ENCODE results near the gene SPOP.
"Not testable (repeated sequence)": the region's sequence is repeated elsewhere in the genome, so short reads cannot be mapped to it uniquely, and the experiment has no call there.

The SPOP gene

DNA sequence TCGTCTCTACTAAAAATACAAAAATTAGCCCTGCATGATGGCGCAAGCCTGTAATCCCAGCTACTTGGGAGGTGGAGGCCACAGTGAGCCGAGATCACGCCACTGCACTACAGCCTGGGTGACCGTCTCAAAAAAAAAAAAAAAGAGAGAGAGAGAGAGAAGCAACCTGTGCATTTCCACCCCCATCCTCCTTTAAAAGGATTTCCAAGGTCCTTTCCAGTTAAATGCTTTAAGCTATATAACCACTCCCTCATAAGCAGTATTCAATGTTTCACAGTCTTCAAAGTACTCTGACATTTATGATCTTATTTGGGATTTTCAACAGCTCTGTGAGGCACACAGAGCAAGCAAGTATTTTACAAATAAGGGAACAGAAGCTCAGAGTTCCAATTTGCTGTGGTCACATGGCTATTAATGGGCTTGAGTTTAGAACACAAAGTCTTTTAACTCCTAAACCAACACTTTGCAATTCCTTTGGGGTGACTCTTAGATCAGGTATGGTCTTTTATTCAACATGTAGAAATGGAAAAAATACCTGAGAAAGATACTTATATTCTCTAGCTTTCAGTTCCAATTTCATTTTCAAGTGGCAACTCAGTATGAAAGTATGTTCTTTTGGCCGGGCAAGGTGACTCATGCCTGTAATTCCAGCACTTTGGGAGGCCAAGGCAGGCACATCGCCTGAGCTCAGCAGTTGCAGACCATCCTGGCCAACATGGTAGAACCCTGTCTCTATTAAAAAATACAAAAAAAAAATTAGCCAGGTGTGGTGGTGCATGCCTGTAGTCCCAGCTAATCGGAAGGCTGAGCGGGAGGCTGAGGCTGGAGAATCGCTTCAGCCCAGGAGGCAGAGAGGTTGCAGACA is 31.3 kb downstream of the SPOP start:
- FAIRE-seq, result no peak

DNA sequence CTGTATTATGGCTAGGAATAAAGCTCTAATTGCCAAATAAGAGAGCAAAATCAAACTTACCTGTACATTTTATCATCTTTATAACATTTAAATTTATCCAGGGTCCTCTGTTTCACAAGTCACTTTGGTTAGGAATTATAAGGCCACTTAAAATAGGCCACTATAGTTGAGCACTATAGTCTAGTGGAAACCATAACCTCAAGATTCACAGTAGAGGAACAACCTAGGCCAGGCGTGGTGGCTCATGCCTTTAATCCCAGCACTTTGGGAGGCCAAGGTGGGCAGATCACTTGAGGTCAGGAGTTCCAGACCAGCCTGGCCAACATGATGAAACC is 31.9 kb downstream of the SPOP start:
- FAIRE-seq, result not testable (repeated sequence)

DNA sequence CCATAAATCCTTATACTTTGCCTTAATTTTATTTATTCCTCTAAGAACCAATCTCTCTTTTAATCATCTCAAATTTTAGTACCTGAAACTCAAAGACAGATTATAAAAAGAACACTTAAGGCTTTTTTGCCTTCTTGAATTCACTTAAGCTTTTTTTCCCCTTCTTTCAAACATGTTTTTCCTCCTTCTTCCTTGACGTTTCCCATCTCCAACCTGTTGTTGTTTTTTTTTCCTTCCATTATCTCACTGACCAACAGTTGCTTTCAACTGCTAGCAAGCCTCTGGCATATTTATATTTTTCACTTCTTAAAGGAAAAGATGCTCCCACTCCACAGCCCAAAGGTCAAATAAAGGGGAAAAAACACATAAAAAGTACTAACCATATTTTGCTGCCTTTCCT is 32.2 kb downstream of the SPOP start:
- no peak for FAIRE-seq

DNA sequence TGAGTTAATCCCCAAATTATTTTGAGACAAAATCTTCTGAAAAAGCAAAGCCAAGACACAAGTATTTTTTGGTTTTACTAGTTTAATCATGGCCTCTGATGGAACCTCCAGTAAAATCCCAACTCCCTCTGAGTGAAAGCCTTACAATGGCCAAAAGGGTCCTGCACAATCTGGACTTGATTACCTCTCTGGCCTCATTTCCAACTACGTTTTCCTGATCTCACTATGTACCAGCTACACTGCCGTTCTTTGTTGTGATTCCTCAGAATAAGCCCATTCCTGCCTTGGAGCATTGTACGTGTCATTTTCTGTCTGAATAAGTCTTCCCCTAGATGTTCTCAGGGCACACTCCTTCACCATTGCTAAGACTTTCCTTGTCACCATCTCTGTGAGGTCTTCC is 37.3 kb downstream of the SPOP start:
- FAIRE-seq, result no peak

DNA sequence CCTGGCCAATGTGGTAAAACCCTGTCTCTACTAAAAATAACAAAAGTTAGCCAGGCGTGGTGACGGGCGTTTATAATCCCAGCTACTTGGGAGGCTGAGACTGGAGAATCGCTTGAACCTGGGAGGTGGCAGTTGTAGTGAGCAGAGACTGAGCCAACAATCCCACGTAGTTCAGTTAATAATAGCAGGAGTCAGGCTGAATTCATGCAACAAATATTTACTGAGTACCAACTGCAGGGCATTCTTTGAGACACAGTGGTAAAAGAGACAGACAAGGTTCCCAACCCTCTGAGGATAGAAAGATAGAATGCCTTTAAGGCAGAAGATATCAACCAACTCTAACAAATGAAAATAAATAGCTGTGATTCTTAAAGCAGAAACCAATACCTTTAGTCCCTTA is 39.1 kb downstream of the SPOP start:
- no peak for FAIRE-seq

DNA sequence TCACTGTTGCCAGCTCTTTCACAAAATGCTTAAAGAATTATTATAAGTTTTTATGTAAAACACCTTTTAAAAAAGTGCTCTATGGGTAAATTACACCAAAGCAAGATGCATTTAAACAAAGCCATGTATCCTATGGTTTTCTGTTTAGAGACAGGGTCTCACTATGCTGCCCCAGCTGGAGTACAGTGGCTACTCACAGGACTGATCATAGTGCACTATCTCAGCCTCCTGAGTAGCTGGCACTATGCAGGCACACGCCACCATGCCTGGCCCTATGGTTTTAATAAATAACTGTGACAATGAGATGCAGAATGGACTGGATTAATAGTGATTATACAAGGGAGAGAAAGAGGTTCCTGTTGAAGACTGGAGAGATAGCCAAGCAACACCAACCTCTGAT is 40.2 kb downstream of the SPOP start:
- FAIRE-seq, result no peak

DNA sequence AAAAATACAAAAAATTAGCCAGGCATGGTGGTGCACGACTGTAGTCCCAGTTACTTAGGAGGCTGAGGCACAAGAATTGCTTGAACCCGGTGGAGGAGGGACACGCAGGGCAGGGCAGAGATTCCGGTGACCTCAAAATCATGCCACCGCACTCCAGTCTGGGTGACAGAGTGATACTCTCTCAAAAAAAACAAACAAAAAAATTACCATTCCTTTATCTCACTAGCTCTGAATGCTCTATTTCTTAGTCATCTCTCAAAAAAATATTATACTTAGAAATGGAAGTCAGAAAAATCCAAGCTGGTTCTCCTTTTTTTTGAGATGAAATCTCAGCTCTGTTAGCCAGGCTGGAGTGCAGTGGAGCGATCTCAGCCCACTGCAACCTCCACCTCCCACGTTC is 40.8 kb downstream of the SPOP start:
- FAIRE-seq, result no peak

DNA sequence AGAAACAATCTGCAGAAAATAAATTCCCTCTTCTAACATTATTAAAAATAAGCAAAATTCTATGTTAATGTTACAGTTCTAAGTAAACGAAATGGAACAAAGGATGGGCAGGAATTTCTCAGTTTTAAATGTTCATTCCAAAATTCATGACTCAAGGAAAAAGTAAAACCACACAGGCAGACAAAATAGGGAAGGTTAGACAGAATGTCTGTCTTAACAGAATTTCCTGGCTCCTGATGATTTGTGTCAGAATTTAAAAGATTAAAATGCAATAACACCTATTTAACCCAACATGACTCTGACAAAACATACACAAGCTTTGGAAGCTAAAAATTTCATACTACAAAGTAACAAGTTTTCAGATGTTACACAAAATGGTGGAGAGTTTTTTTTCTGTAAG is 42.8 kb downstream of the SPOP start:
- no peak for FAIRE-seq

DNA sequence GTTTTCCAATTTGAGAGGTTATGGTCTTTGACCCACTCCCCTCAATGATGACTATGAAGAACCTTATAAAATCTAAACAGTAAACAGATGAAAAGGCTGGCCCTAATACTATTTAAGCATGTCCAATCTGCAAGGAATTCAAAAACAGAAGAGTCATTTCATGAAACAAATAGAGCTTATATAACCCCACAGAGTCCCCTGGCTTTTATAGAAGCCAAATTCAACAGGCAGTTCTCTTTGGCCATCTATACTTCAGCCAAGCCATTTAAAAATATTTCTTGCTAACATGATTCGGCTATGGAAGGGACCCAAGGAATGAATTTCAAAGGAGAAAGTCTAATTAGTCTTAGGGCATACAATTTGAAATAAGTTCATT is 43.4 kb downstream of the SPOP start:
- no peak for FAIRE-seq

DNA sequence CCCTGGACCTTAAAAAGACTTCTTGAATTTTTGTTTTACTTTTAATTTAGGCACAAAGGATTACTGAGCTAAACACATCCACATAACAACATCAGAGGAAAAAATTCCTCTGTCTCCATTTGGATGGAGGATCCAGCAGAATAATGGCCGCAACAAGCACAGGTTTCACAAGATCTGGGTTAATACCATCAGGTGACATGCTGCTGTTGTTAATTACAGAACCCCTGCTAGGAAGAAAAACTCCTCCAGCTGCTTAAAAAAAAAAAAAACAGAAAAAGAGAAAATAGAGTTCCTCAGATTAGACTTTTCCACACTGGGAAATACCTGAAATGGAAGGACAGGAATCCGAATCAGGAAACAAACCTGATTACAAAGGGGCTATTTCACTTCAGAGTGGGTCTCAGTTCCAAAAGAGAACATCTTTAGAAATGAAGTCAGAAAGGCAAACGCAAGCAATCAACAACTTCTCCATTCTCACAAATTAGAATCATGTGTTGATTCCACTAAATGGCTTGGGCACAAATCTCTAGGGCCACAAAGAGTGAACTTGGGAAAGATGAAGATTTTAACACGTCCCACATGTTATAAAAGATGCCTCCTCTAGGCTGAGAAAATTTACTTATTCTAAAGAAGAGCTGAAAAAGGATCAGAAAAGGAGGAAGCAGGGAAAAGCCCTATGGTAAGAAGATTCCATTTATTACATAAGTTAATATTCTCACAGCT is 44.0 kb downstream of the SPOP start:
- no peak for FAIRE-seq

DNA sequence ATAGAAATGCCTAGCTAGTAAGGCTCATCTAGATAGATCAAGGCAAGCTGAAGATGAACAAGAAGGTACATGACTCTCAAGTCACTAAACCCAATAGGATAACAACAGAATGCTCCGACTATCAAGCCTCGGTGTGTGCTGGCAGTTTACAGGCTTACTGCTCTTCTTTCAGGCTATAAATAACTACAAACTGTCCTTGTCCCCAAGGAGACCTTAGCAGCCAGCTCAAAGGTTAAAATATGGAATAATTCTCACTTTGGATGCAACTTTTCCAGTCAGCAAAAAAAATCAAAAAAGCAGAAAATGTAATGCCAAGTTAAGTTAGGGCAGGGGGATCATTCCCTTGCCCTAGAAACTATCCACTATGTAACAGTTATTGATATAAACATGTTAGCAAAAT is 44.6 kb downstream of the SPOP start:
- no peak for FAIRE-seq

DNA sequence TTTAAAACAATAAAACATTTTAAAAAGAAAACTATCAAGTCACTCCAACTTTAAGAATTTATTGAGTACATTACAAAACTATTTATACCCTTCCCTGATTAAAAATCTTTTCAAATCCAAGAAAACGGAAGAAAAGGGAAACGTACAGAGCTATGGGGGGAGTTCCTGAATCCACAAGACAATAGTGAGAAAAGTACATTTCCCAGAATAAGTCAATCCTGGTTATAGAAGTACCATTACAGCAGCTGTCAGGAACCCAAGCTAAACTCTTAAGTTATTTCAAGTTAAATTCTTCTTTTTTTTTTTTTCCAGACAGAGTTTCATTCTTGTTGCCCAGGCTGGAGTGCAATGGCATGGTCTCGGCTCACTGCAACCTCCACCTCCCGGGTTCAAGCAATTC is 45.7 kb downstream of the SPOP start:
- no peak for FAIRE-seq

DNA sequence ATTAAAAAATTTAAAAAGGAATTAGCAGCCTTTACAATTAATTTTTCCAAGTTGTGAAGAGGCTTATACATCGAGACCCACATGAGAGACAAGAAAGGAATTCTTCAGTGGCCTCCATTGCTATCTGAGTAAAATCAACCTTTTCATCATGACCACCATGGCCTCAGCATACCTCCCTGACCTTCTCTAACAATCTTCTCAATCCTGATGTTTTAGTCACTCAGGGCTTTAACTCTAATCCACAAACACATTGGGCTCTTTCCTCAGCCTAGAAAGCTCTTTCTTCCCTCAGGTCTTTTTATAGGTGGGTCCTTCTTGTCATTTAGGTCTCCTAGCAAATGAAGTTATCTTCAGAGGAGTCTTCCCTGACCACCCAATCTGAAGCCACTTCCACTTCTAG is 46.4 kb downstream of the SPOP start:
- FAIRE-seq, result no peak

DNA sequence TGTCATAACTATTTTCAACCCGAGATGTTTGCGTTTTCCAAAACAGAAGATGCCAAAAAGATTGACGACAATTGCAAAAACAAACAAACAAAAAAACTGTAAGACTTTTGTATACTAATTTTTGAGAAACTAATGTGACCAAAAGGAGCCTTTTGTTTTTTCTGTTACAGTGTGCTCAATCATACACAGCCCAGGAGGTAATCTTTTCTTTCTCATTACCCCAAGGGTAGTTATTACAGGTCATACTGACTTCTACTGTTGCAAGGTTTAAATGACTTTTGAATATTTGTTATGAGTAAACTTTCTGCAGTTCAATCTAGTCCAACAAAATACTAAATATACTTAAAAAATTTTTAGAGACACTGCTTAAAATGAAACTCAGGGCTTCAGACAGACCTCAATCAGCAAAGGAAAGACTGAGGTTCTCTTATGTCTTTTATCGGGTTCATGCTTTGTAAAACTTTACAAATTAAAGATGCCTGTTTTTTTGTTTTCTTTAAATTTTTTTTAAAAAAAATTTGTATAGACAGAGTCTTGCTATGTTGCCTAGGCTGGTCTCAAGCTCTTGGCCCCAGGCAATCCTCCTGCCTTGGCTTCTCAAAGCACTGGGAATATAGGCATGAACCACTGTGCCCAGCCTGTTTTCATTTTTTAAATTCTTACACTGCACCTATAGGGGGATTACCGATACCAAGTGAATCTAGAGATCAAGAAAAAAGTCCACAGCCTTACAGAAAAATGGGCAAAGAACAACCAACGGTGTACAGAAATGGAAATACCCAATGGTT is 47.6 kb downstream of the SPOP start:
- FAIRE-seq, result no peak

DNA sequence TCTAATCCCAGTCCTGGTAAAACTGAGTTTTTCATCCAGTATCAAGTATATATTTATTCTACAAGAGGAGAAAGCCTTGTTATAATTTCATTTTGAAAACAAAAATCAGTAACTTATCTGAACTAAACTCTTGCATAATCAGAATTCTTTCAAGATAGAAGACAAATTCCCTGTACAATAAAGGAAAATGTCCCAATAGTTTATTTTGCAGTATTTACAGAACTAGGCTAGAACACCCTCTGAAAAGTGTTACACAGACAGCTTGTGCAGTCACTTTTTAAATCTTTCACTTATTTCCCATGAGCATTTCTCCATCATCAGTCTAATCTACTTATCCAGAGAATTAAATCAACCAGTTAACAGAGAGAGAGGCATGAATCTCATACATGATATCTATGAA is 48.5 kb downstream of the SPOP start:
- no peak for FAIRE-seq

DNA sequence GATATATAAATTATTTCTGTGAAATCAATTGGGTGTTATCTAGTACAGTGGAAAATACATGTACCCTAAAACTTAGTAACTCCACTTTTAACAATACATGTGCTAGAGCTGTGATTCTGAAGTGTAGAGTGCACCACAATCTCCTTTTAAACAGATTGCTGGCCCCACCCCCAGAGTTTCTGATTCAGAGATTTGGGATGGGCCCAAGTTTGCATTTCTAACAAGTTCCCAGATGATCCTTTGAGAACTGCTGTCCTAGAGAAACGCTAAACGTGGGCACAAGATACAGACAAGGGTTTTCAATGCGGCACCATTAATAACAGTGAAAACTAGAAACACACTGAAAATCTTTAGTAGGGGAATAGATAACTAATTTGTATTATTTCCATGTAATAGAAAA is 53.0 kb downstream of the SPOP start:
- no peak for FAIRE-seq

DNA sequence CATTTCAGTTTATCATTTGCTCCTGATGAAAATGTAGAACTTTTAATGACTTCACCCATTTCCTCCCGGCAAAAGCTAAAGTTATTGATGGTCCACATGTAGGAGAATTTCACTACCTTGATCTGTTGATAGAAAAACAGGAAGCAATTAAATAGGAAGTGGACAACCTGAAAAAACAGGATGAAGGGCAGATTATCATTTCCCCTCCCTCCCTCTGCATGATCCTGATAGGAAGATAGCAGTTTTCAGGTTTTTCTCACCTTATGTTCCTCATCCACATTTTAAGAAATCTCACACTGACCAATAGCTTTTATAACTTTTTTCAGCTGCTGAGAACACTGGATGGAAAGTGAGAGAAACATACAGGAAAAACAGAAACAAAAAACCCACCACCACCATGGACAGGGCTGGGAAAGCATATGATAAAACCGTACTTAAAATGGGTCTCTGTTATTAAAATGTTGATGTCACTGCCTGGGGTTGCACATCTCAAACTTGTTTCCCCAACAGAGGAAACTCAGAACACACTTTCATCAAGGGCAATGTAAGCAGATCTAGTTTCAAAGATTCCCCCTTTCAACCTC is 55.9 kb downstream of the SPOP start:
- FAIRE-seq, result no peak

DNA sequence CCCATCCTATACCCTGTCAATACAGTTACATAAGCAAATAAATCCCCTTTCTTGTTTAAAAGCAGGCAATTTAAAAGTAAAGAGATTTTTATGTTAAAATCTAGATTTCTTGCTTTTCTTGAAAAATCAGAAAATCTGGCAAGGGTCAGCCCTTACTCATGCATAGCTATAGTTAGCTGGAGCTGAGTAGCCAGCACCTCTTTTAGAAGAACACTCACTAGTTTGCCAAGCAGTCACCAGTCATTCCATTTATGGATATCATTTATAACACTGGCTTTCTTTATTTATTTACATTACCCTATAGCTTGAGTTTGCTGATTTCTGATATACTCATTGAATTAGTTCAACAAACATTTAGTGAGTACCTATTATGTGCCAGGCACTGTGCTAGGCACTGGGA is 56.5 kb downstream of the SPOP start:
- FAIRE-seq, result no peak

DNA sequence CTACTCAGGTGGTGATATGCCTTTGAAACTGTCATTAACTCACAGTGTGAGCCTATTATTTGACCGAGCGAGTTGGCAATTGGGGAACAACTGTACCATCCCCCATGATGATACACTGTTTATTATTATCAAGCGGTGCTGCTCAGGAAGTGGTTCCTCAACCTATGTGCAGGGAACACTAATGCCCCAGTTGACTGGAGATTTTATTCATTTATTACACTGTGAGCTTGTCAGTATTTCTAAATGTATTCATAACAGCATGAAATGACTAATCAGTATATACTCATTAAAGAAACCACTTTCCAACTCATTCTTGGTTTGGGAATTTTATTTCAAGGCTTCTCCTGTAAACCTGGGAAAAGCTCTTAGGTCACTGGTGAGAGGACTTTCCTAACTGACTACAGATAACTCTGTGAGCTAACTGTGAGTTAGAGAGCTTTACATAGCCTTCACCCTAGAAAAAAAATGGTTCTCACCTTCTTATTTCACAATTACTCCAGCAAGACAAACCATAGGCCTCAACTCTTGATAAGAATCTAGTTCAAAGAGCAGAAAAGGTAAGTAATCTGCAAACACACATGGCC is 59.8 kb downstream of the SPOP start:
- FAIRE-seq, result no peak

DNA sequence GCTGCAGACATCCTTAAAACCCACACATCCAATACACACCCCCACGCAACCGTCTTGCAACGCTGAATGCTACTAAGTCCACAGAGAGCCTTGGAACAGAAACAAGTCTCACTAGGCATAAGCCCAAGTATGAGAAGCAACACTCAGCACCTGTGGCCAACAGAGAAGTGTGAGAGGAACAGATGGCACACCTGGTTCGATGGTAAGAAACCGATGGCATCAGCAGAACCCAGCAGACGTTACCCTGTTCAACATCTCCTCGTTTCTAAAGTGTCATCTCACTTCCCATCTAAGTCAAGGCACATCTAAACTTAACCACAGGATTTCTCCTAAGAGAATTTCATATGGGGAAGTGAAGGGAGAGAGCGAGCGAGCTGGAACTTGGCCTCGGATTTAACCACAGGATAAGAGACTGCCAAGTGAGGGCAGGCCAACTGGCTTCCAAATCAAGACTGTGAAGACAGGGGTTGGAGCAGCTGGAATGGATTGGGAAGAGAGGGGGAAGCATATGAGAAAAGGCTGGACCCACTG is 61.2 kb downstream of the SPOP start:
- no peak for FAIRE-seq

DNA sequence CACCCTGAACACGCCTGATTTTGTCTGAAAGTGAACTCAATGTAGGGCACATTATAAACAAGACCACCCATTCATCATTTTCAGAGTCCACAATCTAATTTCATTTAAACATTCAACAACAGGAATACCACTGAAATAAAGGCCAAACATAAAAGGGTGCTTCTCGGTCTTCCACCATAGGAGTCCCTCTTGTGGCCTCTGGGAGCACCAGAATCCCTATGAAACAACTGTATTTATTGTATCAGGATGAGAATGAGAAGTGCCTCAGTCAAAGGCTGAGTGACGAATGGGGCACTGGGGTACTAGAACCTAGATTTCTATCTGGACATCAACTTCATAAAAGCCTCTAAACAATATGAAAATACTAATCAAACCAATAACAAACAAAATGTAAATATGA is 61.8 kb downstream of the SPOP start:
- FAIRE-seq, result no peak

DNA sequence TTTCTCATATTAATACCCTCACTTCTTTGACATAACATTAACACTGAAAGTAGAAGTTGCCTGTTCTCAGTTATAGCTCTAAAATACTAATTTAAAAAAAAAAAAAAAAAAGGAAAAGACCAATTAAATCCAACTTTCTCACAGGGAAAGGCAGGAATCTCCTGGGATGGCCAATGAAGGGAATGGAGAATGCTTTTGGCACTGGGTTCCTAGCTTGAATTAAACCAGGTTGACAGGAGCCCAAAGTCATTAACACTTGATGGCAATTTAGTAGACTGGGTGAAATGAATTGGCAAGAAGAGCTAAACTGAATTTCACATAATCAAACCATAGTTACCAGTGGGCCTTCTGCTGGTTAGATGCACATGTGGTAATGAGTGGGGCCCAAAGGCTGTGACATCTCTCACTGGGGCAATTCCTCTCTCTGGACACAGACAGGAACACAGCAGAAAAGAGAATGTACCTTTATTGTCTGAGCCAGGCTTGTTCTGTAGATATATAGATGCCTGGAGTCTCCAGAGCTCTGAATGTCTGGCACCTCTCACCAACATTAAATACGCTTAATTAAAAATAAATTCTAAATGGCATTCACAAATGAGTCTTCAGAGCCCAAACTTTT is 64.6 kb downstream of the SPOP start:
- no peak for FAIRE-seq
